Omental fat pad (tissue), 4 donors: Measurements from ENCODE around the gene SMPDL3B. TPM values are rescaled to one million over a fixed set of nuclear protein-coding genes. Genes with fewer than 3 reads are reported as not detected.

Experiments used
- ATAC-seq: fragments of 150-250 bp; one replicate; pipeline ENCODE4 v1.9.1; 2016; ENCODE audit warnings: mild to moderate bottlenecking, moderate library complexity; ENCODE audit not compliant: low FRiP score
- DNase-seq: peaks from one replicate; pipeline ENCODE4 v3.0.0-alpha.2; 2019; ENCODE audit warnings: low spot score
- total RNA-seq, 4 donors: library from RNA; depleted of rRNA; stranded (reverse); fragments of >200 nt; gene quantifications; one replicate each; pipeline ENCODE4 v1.1.0, GENCODE V29; 2016
- TF ChIP-seq, protein P1 (sequence below), 3 donors: fragments of 450-650 bp; IDR thresholded peaks; one replicate each; pipeline ENCODE4 v1.5.1; 2016 to 2017; ENCODE audit warnings: antibody characterized with exemption in 3 of 3, mild to moderate bottlenecking in 3 of 3, moderate library complexity in 2 of 3

SMPDL3B gene
- total RNA-seq, 4 donors from 2014 or later: 0.63 to 17.2 (median 3.6) TPM

DNA sequence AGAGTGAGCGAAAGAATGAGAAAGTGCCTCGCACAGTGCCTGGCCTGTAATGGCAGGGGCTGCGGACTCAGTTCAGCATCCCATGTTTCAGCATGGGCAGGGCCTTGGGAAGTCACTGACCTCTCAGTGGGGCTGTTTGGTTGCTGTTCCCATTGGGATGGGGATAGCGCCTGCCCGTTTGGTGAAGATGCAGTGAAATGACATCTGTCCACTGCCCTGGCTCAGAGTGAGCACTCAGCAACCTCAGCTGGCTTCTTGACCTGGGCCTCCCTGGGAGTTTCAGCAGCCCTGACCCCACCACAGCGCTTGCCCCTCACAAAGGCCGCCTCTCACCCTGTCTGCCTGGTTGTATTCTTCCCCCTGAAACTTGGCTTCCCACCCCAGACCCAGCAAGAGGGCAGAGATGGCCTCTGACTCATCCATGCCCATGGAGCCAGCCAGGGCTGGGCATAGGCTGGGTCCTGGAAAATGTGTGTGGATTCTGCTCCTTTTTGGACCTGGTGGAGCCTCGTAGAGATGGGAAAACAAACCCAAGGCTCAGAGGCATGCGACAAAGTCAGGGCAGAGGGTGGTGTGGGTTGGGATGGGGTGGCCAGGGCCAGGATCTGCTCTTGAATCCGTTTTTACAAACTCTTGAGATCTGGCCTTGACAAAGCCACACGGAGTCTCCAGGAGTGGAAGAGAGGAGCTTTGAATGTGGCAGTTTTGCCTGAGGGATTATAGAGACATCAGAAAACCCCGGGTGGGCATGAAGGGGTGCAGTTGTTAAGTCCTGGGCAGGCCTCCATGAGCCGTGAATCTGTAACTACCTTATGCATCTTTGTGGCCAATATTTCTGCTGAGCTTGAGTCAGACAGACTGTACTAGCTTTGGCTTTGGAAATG lies 26.2 kb downstream of the SMPDL3B start:
- DNase-seq: no peak
- TF ChIP-seq, protein P1, sequence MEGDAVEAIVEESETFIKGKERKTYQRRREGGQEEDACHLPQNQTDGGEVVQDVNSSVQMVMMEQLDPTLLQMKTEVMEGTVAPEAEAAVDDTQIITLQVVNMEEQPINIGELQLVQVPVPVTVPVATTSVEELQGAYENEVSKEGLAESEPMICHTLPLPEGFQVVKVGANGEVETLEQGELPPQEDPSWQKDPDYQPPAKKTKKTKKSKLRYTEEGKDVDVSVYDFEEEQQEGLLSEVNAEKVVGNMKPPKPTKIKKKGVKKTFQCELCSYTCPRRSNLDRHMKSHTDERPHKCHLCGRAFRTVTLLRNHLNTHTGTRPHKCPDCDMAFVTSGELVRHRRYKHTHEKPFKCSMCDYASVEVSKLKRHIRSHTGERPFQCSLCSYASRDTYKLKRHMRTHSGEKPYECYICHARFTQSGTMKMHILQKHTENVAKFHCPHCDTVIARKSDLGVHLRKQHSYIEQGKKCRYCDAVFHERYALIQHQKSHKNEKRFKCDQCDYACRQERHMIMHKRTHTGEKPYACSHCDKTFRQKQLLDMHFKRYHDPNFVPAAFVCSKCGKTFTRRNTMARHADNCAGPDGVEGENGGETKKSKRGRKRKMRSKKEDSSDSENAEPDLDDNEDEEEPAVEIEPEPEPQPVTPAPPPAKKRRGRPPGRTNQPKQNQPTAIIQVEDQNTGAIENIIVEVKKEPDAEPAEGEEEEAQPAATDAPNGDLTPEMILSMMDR (IDR thresholded peaks at IDR 0.05): no peak
- ATAC-seq: no peak

DNA sequence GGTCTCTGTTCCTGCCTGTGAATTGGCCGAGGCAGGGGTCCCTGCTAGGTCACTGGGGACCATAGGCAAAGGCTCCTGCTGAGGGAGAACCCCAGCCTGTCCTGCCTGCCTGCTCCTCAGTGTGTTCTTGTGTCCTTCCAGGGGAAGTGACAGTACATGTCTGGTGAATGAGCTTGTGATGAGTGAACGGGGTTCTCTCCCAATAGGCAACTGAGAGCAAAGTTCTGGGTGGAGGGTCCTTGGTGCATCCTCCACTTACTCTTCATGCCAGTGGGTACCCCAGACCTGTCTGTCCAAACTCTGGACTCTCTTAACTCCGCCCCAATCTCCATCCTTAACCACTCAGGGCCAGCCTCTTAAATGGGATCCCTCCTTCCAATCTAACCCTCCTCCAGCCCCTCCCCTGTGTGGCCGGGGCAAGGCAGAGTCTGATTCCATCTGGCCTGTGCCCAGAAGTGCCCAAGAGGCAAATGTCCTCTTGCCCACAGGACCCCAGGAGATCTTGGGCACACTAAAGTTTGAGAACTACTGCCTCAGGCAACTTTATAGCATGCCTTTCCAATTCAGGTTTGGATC lies 26.9 kb downstream of the SMPDL3B start:
- ATAC-seq (no peak), DNase-seq (no peak)
- TF ChIP-seq, protein P1 (IDR thresholded peaks at IDR 0.05): no peak

DNA sequence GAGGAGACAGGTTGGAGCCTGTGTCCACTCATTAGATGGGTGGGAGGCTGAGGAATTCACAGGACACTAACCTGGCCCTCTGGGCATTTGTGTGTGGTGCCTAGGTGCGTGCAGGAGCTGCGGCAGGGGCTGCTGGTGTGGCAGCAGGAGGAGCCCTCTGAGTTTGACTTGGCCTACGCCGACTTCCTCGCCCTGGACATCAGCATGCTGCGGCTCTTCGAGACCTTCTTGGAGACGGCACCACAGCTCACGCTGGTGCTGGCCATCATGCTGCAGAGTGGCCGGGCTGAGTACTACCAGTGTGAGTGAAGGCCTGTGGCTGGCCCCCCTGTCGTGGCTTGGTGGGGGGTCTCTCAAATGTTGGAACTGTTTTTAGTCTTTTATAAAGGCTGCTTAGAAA lies 28.6 kb downstream of the SMPDL3B start:
- ATAC-seq: no peak

DNA sequence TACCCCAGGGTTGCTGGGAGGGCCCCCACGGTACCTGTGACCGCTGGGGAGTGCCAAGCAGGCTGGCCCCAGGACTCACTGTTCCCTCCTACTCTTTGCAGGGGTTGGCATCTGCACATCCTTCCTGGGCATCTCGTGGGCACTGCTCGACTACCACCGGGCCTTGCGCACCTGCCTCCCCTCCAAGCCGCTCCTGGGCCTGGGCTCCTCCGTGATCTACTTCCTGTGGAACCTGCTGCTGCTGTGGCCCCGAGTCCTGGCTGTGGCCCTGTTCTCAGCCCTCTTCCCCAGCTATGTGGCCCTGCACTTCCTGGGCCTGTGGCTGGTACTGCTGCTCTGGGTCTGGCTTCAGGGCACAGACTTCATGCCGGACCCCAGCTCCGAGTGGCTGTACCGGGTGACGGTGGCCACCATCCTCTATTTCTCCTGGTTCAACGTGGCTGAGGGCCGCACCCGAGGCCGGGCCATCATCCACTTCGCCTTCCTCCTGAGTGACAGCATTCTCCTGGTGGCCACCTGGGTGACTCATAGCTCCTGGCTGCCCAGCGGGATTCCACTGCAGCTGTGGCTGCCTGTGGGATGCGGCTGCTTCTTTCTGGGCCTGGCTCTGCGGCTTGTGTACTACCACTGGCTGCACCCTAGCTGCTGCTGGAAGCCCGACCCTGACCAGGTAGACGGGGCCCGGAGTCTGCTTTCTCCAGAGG lies 31.8 kb downstream of the SMPDL3B start:
- TF ChIP-seq, protein P1 (IDR thresholded peaks at IDR 0.05): no peak
- no peak for ATAC-seq
- DNase-seq: no peak

More for the DNA sequence above, 28.6 kb downstream of the SMPDL3B start:
- no peak for DNase-seq
- TF ChIP-seq, protein P1 (IDR thresholded peaks at IDR 0.05): no peak

DNA sequence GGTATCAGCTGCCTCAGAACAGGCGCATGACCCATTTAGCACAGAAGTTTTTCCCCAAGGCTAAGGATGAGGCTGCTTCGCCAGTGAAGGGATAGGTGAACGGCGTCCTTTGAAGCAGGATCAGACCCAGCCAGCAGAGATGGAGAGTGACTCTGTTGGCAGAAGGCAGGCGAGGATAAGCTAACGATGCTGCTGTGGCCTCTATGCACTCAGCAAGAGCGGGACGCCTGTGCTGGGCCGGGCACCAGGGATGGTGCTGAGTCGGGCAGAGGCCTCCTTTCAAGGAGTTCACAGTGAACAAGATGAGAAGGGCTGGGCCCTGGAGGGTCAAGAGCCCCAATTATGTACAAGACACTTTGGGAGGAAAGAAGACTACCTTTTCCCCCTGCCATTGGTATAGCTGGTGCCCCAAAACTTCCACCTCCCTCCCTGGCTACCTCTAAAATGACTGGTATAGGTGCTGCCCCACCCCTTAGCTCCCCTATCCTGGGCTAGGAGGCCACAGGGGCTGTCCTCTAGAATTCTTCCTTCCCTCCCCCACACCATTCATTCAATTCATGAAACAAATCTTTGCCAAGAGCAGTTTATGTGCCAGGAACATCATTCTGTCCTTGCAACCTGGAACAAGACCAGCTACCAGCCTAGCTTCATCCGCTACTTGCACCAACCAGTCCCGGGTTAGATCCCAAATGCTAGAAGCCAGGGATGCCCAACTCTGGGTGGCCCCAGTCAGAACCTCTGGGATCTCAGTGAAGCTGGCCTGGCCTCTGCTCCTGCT lies 32.5 kb downstream of the SMPDL3B start:
- no peak for ATAC-seq
- no peak for DNase-seq
- TF ChIP-seq, protein P1 (IDR thresholded peaks at IDR 0.05): no peak

DNA sequence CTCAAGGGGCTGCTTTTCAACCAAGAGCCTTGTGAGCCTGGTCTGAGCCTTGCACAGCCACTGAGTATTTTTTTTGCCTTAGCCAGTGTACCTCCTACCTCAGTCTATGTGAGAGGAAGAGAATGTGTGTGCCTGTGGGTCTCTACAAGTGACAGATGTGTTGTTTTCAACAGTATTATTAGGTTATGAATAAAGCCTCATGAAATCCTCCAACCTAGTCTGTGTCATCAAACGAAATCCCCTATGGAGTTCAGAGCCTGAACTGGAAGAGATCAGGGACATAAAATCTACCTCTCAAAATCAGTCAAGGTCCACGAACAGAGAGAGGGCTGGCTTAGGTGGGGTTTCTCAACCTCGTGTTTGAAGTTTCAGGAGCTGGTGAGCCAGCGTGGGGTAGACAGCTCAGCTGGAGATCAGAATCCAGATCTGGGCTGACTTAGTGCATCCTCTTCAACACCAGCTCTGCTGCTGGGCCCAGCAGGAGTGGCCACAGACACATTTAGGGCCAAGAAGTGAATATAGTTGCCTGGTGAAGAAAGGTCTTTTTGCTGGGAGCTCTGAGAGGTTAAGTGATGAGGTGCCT lies 33.2 kb downstream of the SMPDL3B start:
- DNase-seq: no peak
- TF ChIP-seq, protein P1 (IDR thresholded peaks at IDR 0.05): no peak

More for the DNA sequence above, 33.2 kb downstream of the SMPDL3B start:
- ATAC-seq: no peak
